ENCODE data around the gene HOXB6.

HOXB6 gene

GRCh38 chr17:48609033-48609432, 4.2 kb upstream of the HOXB6 start:
- H3K9me3 ChIP-seq (ENCODE audit: low read depth, low read length) = no peaks in the 10 kb centered on the region
- no peak overlapping the region for H3K9ac ChIP-seq (ENCODE audit: insufficient read length)
- peak overlapping the region; percentile 90 for H3K27ac ChIP-seq
- 0 out of 2 replicates have a peak, but pooled peaks cover 11% of the 10 kb centered on the region for H3K36me3 ChIP-seq (ENCODE audit: insufficient read depth, low read length)
- H3K4me3 ChIP-seq = peak overlapping the region; percentile 84
- DNase-seq (ENCODE audit: low read depth, low spot score) = no peak
- TF ChIP-seq POLR2AphosphoS5 (IDR thresholded peaks at IDR 0.05; ENCODE audit: borderline replicate concordance, low read depth, low read length) (peak; percentile 43; the same call in 1 of the 2 replicates), FOXP2 (optimal IDR thresholded peaks at IDR 0.05; ENCODE audit: control extremely low read depth, extremely low read length, insufficient read depth) (no peak)

- 0 out of 2 replicates have a peak, but pooled peaks cover 11% of the 10 kb centered on the region for H3K36me3 ChIP-seq (ENCODE audit: insufficient read depth, low read length)
- H3K9me3 ChIP-seq (ENCODE audit: low read depth, low read length) = no peaks in the 10 kb centered on the region
- DNase-seq (ENCODE audit: low read depth, low spot score) = no peak
- peak overlapping the region; percentile 84 for H3K4me3 ChIP-seq
- H3K9ac ChIP-seq (ENCODE audit: insufficient read length) = no peak overlapping the region
- H3K27ac ChIP-seq = peak overlapping the region; percentile 90
- no peak for TF ChIP-seq EZH2 (IDR thresholded peaks at IDR 0.05)
- no peak for TF ChIP-seq POLR2AphosphoS5 (IDR thresholded peaks at IDR 0.05; ENCODE audit: borderline replicate concordance, low read depth, low read length)
- no peak for TF ChIP-seq FOXP2 (optimal IDR thresholded peaks at IDR 0.05; ENCODE audit: control extremely low read depth, extremely low read length, insufficient read depth)
Observed at GRCh38 chr17:48608494-48608834, 3.7 kb upstream of the HOXB6 start.

GRCh38 chr17:48606892-48607614, 2.3 kb upstream of the HOXB6 start:
- no peak for DNase-seq (ENCODE audit: low read depth, low spot score)
- H3K4me3 ChIP-seq = no peak overlapping the region
- no peaks in the 10 kb centered on the region for H3K9me3 ChIP-seq (ENCODE audit: low read depth, low read length)
- H3K9ac ChIP-seq (ENCODE audit: insufficient read length) = no peak overlapping the region
- H3K36me3 ChIP-seq (ENCODE audit: insufficient read depth, low read length) = 0 out of 2 replicates have a peak, but pooled peaks cover 11% of the 10 kb centered on the region
- peak overlapping the region; percentile 98 for H3K27ac ChIP-seq
- TF ChIP-seq FOXP2 (optimal IDR thresholded peaks at IDR 0.05; ENCODE audit: control extremely low read depth, extremely low read length, insufficient read depth) (no peak), EZH2 (IDR thresholded peaks at IDR 0.05) (no peak), POLR2AphosphoS5 (IDR thresholded peaks at IDR 0.05; ENCODE audit: borderline replicate concordance, low read depth, low read length) (no peak)

GRCh38 chr17:48605991-48606891, 1.5 kb upstream of the HOXB6 start:
- DNase-seq (ENCODE audit: low read depth, low spot score) = no peak
- H3K4me3 ChIP-seq = peak overlapping the region; percentile 87
- H3K9me3 ChIP-seq (ENCODE audit: low read depth, low read length) = no peaks in the 10 kb centered on the region
- H3K9ac ChIP-seq (ENCODE audit: insufficient read length) = peak overlapping the region; percentile 84
- H3K36me3 ChIP-seq (ENCODE audit: insufficient read depth, low read length) = 0 out of 2 replicates have a peak, but pooled peaks cover 11% of the 10 kb centered on the region
- TF ChIP-seq FOXP2 (optimal IDR thresholded peaks at IDR 0.05; ENCODE audit: control extremely low read depth, extremely low read length, insufficient read depth) (no peak), EZH2 (IDR thresholded peaks at IDR 0.05) (no peak), POLR2AphosphoS5 (IDR thresholded peaks at IDR 0.05; ENCODE audit: borderline replicate concordance, low read depth, low read length) (no peak)
- H3K27ac ChIP-seq = peak overlapping the region; percentile 98

GRCh38 chr17:48605409-48605919, 678 bp upstream of the HOXB6 start:
- Histone ChIP-seq H3K4me3 (peak overlapping the region; percentile 87), H3K27ac (peak overlapping the region; percentile 98), H3K36me3 (ENCODE audit: insufficient read depth, low read length) (0 out of 2 replicates have a peak, but pooled peaks cover 11% of the 10 kb centered on the region), H3K9ac (ENCODE audit: insufficient read length) (peak overlapping the region; percentile 84), H3K9me3 (ENCODE audit: low read depth, low read length) (no peaks in the 10 kb centered on the region)
- no peak for TF ChIP-seq FOXP2 (optimal IDR thresholded peaks at IDR 0.05; ENCODE audit: control extremely low read depth, extremely low read length, insufficient read depth)
- TF ChIP-seq EZH2 (IDR thresholded peaks at IDR 0.05) = no peak
- no peak for DNase-seq (ENCODE audit: low read depth, low spot score)

GRCh38 chr17:48603959-48604769, 622 bp downstream of the HOXB6 start:
- no peak for DNase-seq (ENCODE audit: low read depth, low spot score)
- TF ChIP-seq FOXP2 (optimal IDR thresholded peaks at IDR 0.05; ENCODE audit: control extremely low read depth, extremely low read length, insufficient read depth) (no peak), POLR2AphosphoS5 (IDR thresholded peaks at IDR 0.05; ENCODE audit: borderline replicate concordance, low read depth, low read length) (peak; percentile 39; the same call in 1 of the 2 replicates), EZH2 (IDR thresholded peaks at IDR 0.05) (no peak)
- Histone ChIP-seq H3K27ac (peak overlapping the region; percentile 98), H3K9me3 (ENCODE audit: low read depth, low read length) (no peaks in the 10 kb centered on the region), H3K36me3 (ENCODE audit: insufficient read depth, low read length) (0 out of 2 replicates have a peak, but pooled peaks cover 11% of the 10 kb centered on the region), H3K9ac (ENCODE audit: insufficient read length) (peak overlapping the region; percentile 84), H3K4me3 (peak overlapping the region; percentile 87)

GRCh38 chr17:48601539-48602425, 3.0 kb downstream of the HOXB6 start:
- no peak overlapping the region for H3K27ac ChIP-seq
- H3K9ac ChIP-seq (ENCODE audit: insufficient read length) = peak overlapping the region; percentile 20
- DNase-seq (ENCODE audit: low read depth, low spot score) = no peak

More at GRCh38 chr17:48601539-48602425, 3.0 kb downstream of the HOXB6 start:
- Histone ChIP-seq H3K9me3 (ENCODE audit: low read depth, low read length) (no peaks in the 10 kb centered on the region), H3K36me3 (ENCODE audit: insufficient read depth, low read length) (peaks cover 10% of the 10 kb centered on the region; the same call in 1 of the 2 replicates), H3K4me3 (peak overlapping the region; percentile 87)
- no peak for TF ChIP-seq POLR2AphosphoS5 (IDR thresholded peaks at IDR 0.05; ENCODE audit: borderline replicate concordance, low read depth, low read length)
- no peak for TF ChIP-seq FOXP2 (optimal IDR thresholded peaks at IDR 0.05; ENCODE audit: control extremely low read depth, extremely low read length, insufficient read depth)
- no peak for TF ChIP-seq EZH2 (IDR thresholded peaks at IDR 0.05)

Measured in SK-N-MC (cell line).